M059J (cell line): ENCODE measurements around the gene OR8G1. TPM values are rescaled to one million over a fixed set of nuclear protein-coding genes. Genes with fewer than 3 reads are reported as not detected.
"Not testable (repeated sequence)": the region's sequence is repeated elsewhere in the genome, so short reads cannot be mapped to it uniquely, and the experiment has no call there.

ENCODE experiments used
- DNase-seq: peaks from one replicate; pipeline ENCODE4 v3.0.0-alpha.2; 2012; ENCODE audit warnings: low read depth
- total RNA-seq: library from RNA; depleted of rRNA; stranded (reverse); fragments of >200 nt; shearing (Covaris generic); gene quantifications from 2 replicates; pipeline ENCODE4 v1.2.3, GENCODE V29; 2014; rRNA removed

The OR8G1 gene
- total RNA-seq, 1 experiment from 2014 or later = not detected

- DNase-seq = no peak
These were observed 7.5 kb upstream of the OR8G1 start for GRCh38 chr11:124233376-124233775.

- no peak for DNase-seq
These were observed 2.4 kb upstream of the OR8G1 start for GRCh38 chr11:124238512-124238911.

DNA sequence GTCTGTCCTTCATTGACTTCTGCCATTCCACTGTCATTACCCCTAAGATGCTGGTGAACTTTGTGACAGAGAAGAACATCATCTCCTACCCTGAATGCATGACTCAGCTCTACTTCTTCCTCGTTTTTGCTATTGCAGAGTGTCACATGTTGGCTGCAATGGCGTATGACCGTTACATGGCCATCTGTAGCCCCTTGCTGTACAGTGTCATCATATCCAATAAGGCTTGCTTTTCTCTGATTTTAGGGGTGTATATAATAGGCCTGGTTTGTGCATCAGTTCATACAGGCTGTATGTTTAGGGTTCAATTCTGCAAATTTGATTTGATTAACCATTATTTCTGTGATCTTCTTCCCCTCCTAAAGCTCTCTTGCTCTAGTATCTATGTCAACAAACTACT lies 9.0 kb downstream of the OR8G1 start:
- DNase-seq = not testable (repeated sequence)

DNA sequence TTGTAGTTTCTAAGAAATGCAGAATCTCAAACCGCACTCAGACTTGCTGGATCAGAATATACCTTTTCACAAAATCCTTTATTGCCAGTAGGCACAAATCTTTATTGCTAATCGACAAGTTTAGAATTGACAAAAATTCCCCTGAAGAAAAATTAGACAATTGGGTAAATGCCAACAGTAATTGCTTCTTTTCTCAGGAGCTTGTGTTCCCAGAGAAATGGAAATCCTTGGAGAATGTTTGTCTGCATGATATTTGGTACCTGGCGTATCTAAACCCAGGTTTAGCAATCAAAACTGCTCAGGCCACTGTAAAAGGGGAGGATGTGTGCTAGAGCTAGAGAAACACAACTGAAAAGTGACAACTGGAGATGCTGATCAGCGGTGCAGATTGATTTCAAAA lies 15.2 kb downstream of the OR8G1 start, which contains the start of gene OR8G5:
OR8G5 (plus strand) TSS at position 301 of the 400 bp plus-strand sequence. CDS start 8,556 bp downstream, outside the sequence.
- no peak for DNase-seq

- DNase-seq = not testable (repeated sequence)
These were observed 24.1 kb downstream of the OR8G1 start for GRCh38 chr11:124265041-124265440.

DNA sequence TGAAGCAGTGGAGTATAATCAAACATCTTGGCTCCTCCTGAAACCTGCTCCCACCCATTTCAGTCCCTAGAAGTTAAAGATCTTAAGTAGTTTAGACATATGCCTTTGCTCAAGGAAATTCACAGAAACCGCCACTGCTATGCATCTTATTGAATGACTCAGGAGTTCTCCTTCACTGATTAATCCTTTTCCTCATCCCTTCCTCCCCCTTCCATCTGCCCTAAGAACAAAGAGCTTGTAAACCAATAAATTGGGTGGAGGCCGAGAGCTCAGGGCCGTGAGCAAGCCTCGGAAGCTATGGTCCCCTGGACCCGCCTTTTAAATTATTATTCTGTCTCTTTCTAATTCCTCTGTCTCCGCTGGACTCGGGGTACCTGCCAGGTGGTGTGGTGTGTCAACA lies 30.0 kb downstream of the OR8G1 start:
- DNase-seq = peak; percentile 9

DNA sequence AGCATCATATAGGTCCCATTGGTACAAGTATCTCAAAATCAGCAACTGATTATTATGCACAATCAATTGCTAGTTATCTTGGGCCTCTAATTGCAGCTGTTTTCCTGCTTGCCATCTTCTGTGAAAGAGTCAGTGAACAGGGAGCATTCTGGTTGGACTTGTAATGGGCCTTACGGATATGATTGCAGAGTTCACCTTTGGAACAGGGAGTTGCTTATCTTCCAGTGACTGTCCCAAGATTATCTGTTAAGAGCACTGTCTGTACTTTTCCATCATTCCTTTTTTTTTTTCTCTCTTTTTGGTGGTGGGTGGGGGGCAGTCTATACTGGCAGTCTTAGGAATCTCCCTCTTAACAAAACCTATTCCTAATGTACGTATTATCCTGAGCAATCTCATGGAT lies 33.1 kb downstream of the OR8G1 start:
- DNase-seq = no peak

GRCh38 chr11:124276081-124276480 lies 35.2 kb downstream of the OR8G1 start:
- DNase-seq = peak; percentile 92

DNA sequence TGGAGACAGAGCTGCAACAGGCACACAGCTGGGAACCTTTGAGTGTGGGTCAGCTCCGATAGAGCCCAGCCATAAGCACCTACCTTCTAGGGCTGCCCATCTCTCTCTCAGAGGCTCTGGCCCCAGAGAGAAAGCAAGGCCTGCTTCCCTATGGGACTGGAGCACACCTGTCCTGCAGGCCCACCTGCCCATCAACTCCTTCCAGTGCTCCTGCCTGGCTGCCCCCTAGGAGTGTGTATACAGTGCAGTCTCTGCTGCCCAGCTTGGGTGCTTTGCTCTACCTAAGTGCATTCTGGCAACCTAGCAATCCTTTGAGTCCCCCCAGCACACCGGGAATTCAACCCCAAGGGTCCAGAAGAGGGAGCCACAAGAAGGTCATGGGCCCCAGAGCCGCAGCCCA lies 36.3 kb downstream of the OR8G1 start:
- DNase-seq = no peak

DNA sequence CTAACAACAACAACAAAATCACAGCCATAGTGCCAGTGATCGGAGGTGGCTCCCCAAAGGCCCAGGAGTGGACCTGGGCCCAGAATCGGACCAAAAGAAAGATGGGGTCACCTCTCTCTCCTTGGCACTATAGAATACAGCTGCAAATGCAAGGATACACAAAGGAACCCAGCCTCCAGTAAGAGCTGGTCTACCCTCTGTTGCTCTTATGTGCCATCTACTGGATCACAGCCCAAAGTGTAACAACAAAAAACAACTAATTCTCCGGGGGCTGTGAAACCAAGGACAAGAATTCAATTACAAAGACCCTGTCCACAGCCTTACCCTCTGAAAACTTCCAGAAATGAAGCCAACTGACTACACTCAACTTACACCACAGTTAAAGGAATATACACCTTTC lies 36.9 kb downstream of the OR8G1 start:
- no peak for DNase-seq

DNA sequence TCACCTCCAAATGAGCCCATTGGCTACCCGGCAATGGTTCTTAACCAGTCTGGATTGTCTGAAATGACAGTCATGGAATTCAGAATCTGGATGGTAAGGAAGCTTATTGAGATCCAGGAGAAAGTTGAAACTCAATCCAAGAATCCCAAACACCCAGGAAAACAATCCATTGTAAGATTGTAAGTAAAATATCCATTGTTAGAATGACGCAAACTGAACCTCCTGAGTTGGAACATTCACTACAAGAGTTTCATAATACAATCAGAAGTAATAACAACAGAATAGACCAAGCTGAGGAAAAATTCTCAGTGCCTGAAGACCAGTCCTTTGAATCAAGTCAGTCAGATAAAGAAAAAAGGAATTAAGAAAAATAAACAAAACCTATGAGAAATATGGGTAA lies 37.4 kb downstream of the OR8G1 start:
- no peak for DNase-seq

- peak; percentile 90 for DNase-seq
These were observed 44.9 kb downstream of the OR8G1 start for GRCh38 chr11:124285610-124286344.

- no peak for DNase-seq
These were observed 53.8 kb downstream of the OR8G1 start for GRCh38 chr11:124294687-124295086.

GRCh38 chr11:124296016-124296415 lies 55.1 kb downstream of the OR8G1 start:
- no peak for DNase-seq

GRCh38 chr11:124297921-124298320 lies 57.0 kb downstream of the OR8G1 start:
- peak; percentile 74 for DNase-seq

- peak; percentile 72 for DNase-seq
These were observed 60.7 kb downstream of the OR8G1 start for GRCh38 chr11:124301548-124301947.

DNA sequence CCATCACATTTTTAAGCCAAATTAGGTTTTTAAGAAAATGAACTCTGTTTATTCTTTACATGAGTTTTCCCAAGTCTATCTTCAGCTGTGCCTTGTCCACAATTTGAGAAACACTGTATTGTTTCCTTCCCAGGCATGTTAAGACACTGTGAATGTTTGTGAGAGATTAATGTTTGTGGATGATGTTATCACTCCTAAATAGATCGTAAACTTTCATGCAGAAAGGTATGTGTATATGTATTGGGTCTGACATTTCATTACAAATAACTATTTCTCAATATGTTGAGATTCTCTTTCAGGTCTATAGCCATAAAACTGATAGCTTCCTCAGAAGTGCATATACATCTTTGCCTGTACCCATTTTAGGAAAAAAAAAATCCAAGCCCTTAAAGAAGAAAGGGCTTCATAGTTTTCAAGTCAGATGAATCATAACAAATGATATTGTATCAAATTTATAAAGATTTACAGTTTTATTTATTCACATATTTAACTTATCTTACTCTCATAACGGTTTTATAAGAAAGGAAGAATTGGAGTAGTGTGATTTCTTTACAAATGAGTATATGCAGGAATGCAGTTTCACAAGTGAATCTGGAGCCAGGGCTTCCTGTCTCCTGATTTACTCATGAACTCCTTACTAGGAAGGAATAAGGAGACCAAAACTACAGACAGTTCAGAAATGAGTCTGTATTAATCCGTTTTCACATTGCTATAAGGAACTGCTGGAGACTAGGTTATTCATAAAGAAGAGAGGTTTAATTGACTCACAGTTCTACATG lies 61.6 kb downstream of the OR8G1 start:
- no peak for DNase-seq

Other genes starting within 250 kb of the OR8G1 start
- gene OR10G6, start 245.9 kb upstream of the OR8G1 start, total RNA-seq = not detected in 2 replicates
- gene OR10G4, start 228.1 kb upstream of the OR8G1 start, total RNA-seq = not detected in 2 replicates
- not detected in 2 replicates for gene OR10G9, start 218.1 kb upstream of the OR8G1 start, total RNA-seq
- not detected in 2 replicates for gene OR10G8, start 214.3 kb upstream of the OR8G1 start, total RNA-seq
- gene OR10G7, start 199.8 kb upstream of the OR8G1 start, total RNA-seq = not detected in 2 replicates
- gene VWA5A, start 125.6 kb upstream of the OR8G1 start, total RNA-seq = 3.3 and 4.3 TPM in 2 replicates
- gene OR10D3, start 57.8 kb upstream of the OR8G1 start, total RNA-seq = not detected in 2 replicates
- not detected in 2 replicates for gene OR8G5, start 15.3 kb downstream of the OR8G1 start, total RNA-seq
- gene OR8D1, start 72.9 kb downstream of the OR8G1 start, total RNA-seq = not detected in 2 replicates
- not detected in 2 replicates for gene OR8D2, start 79.1 kb downstream of the OR8G1 start, total RNA-seq
- gene OR8B2, start 143.4 kb downstream of the OR8G1 start, total RNA-seq = not detected in 2 replicates
- not detected in 2 replicates for gene OR8B3, start 157.9 kb downstream of the OR8G1 start, total RNA-seq
- not detected in 2 replicates for gene OR8B4, start 183.8 kb downstream of the OR8G1 start, total RNA-seq
- not detected in 2 replicates for gene OR8B8, start 204.6 kb downstream of the OR8G1 start, total RNA-seq